Subcutaneous adipose tissue (tissue), 4 donors: ENCODE results near the gene CCT2. TPM values are rescaled to one million over a fixed set of nuclear protein-coding genes. Genes with fewer than 3 reads are reported as not detected.

Source experiments
- total RNA-seq, 4 donors: library from RNA; depleted of rRNA; stranded (reverse); fragments of >200 nt; gene quantifications; one replicate each; pipeline ENCODE4 v1.1.0, GENCODE V29; 2016
- TF ChIP-seq, protein P1 (sequence below): fragments of 450-650 bp; IDR thresholded peaks from one replicate; pipeline ENCODE4 v1.5.1; 2016; ENCODE audit warnings: low read depth, mild to moderate bottlenecking, control low read depth, antibody characterized with exemption, moderate library complexity

CCT2 gene
- total RNA-seq, 4 donors from 2014 or later = 54.3 to 148 (median 92.6) TPM

DNA sequence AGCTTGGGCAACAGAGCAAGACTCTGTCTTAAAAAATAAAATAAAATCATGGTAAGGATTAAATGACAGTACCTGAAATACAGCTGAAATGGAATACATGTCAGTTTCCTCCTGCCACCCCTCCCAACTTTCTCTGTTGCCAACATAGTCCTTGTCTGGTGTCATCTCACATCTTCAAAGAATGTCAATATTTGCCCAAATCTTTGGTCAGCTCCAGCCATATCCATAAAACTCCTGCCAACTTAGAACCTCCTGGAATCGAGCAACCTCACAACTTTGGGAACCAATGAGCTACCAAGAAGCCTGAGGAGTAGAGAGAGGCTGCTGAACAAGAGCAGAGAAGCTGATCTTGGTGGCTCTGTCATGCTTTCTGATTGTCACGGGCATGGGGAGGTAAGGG is 36.3 kb downstream of the CCT2 start:
- TF ChIP-seq, protein P1, sequence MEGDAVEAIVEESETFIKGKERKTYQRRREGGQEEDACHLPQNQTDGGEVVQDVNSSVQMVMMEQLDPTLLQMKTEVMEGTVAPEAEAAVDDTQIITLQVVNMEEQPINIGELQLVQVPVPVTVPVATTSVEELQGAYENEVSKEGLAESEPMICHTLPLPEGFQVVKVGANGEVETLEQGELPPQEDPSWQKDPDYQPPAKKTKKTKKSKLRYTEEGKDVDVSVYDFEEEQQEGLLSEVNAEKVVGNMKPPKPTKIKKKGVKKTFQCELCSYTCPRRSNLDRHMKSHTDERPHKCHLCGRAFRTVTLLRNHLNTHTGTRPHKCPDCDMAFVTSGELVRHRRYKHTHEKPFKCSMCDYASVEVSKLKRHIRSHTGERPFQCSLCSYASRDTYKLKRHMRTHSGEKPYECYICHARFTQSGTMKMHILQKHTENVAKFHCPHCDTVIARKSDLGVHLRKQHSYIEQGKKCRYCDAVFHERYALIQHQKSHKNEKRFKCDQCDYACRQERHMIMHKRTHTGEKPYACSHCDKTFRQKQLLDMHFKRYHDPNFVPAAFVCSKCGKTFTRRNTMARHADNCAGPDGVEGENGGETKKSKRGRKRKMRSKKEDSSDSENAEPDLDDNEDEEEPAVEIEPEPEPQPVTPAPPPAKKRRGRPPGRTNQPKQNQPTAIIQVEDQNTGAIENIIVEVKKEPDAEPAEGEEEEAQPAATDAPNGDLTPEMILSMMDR = no peak

DNA sequence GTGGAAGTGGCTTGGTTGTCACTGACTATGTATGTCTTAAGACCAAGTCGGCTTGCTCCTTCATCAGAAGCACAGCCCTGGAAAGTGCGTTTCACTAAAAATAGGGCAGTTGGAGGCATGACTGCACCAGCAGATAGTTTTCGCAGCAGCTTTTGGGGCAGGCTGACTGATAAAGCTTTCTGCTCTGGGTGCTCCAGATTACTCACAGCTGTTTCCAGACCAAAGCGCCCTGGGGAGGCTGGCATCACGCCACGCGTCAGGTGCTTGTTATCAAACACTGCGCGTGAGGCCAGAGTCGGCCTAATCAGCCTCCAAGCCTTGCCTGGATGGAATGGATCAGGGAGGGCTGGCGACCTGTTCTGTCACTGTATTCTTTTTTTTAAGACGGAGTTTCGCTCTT is 38.7 kb downstream of the CCT2 start:
- TF ChIP-seq, protein P1 = no peak

DNA sequence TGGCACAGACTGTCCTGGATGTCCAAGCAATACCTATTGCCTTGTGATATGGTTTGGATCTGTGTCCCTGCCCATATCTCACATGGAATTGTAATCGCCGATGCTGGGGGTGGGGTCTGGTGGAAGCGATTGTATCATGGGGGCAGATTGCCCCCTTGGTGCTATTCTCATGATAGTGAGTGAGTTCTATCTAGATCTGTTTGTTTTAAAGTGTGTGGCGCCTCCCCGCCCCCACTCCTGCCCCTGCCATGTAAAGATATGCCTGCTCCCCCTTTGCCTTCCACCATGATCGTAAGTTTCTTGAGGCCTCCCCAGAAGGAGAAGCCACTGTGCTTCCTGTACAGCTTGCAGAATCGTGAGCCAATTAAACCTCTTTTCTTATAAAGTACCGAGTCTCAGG is 42.2 kb downstream of the CCT2 start:
- TF ChIP-seq, protein P1 = no peak

DNA sequence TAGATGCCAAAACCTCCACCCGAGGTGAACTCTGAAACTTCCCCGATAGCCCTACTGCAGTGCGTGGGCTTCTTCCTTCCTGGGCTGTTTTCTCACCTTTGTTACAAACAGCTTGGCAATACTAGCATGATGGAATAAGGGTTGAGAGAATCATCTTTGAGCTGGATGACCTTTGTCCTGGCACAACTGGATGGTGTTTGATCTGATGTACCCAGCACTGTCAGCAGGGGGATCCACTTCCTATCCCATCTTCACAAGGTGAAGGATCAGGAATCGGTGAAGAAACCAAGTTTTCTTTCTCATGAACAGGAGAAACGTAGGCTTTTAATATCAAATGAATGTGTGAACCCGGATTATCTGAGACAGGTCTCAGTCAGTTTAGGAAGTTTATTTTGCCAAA is 44.9 kb downstream of the CCT2 start:
- TF ChIP-seq, protein P1 = no peak

DNA sequence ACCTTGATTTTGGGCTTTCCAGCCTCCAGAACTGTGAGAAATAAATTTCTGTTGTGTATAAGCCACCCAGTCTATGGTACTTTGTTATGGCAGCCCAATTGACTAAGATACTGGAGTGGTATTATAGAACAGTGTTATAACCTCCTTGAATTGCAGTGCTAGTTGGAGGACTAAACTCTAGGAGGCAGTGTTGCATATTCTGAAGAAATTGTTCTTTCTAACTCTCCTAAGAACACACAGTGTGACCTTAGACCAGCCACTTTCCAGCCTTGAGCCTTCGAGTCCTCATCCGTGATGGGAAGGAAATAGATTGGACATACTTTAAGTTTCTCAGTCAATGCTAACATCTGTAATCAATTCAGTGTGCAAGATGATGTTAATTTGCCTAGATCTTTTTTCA is 47.8 kb downstream of the CCT2 start:
- TF ChIP-seq, protein P1 = no peak

- TF ChIP-seq, protein P1 = no peak
Measured at GRCh38 chr12:69639400-69640016, 54.2 kb downstream of the CCT2 start.

- TF ChIP-seq, protein P1 = no peak
Measured at GRCh38 chr12:69641546-69641945, 56.3 kb downstream of the CCT2 start.
